GM23338 (cell line): ENCODE data around the gene OPRL1. TPM values are rescaled to one million over a fixed set of nuclear protein-coding genes. Genes with fewer than 3 reads are reported as not detected.
"Not testable (repeated sequence)": the region's sequence is repeated elsewhere in the genome, so short reads cannot be mapped to it uniquely, and the experiment has no call there.

Source experiments
- ATAC-seq: fragments of 200-7000 bp; cut with Tn5 transposase; 3 replicates; pipeline ENCODE4 v1.9.1; 2020
- DNase-seq: peaks from one replicate; pipeline ENCODE4 v3.0.0-alpha.2; 2015; ENCODE audit warnings: low spot score
- H2AFZ ChIP-seq: fragments of 200-600 bp; sonication (generic); 2 replicates; pipeline ENCODE4 v1.8.0; 2016; ENCODE audit warnings: antibody characterized with exemption, mild to moderate bottlenecking, moderate library complexity
- H3F3A ChIP-seq: fragments of 200-600 bp; sonication (generic); replicated peaks from 2 replicates; pipeline ENCODE4 v1.8.0; 2017; ENCODE audit warnings: antibody characterized with exemption, mixed run types, low read depth
- H3K27ac ChIP-seq: fragments of 200-600 bp; sonication (generic); 2 replicates; pipeline ENCODE4 v1.6.1; 2016; ENCODE audit warnings: low read depth
- H3K27me3 ChIP-seq: fragments of 200-600 bp; sonication (generic); 2 replicates; pipeline ENCODE4 v1.8.0; 2016; ENCODE audit warnings: mild to moderate bottlenecking, mixed run types, moderate library complexity; ENCODE audit not compliant: insufficient read depth
- H3K36me3 ChIP-seq: fragments of 200-600 bp; sonication (generic); 2 replicates; pipeline ENCODE4 v1.8.0; 2016; ENCODE audit warnings: mild to moderate bottlenecking; ENCODE audit not compliant: insufficient read depth
- H3K4me1 ChIP-seq: fragments of 200-600 bp; sonication (generic); 2 replicates; pipeline ENCODE4 v1.8.0; 2016; ENCODE audit warnings: mild to moderate bottlenecking, moderate library complexity; ENCODE audit not compliant: insufficient read depth
- H3K4me2 ChIP-seq: fragments of 200-600 bp; sonication (generic); 2 replicates; pipeline ENCODE4 v1.7.1; 2017; ENCODE audit warnings: mixed run types
- H3K4me3 ChIP-seq: fragments of 200-600 bp; sonication (generic); 2 replicates; pipeline ENCODE4 v1.6.1; 2016; ENCODE audit warnings: mixed run types
- H3K79me2 ChIP-seq: fragments of 200-600 bp; sonication (generic); replicated peaks from 2 replicates; pipeline ENCODE4 v1.8.0; 2017; ENCODE audit warnings: mild to moderate bottlenecking; ENCODE audit not compliant: insufficient read depth
- H3K9me2 ChIP-seq: fragments of 200-600 bp; sonication (generic); 2 replicates; pipeline ENCODE4 v1.8.0; 2017; ENCODE audit not compliant: insufficient read depth
- H4K20me1 ChIP-seq: fragments of 200-600 bp; sonication (generic); replicated peaks from 2 replicates; pipeline ENCODE4 v1.8.0; 2017; ENCODE audit warnings: mild to moderate bottlenecking; ENCODE audit not compliant: insufficient read depth
- H3K27ac Mint-ChIP-seq: 2 replicates; pipeline ENCODE4 v1.8.0; 2020; ENCODE audit warnings: inconsistent platforms, mild to moderate bottlenecking, moderate library complexity, mixed read lengths
- H3K27me3 Mint-ChIP-seq: 3 replicates; pipeline ENCODE4 v1.8.0; 2022; ENCODE audit warnings: low read depth, mild to moderate bottlenecking, moderate library complexity, mixed read lengths, inconsistent platforms; ENCODE audit not compliant: insufficient read depth, poor library complexity
- H3K36me3 Mint-ChIP-seq: 3 replicates; pipeline ENCODE4 v1.8.0; 2021; ENCODE audit warnings: low read depth, mild to moderate bottlenecking, inconsistent platforms, moderate library complexity, mixed read lengths
- H3K4me1 Mint-ChIP-seq: 3 replicates; pipeline ENCODE4 v1.8.0; 2020; ENCODE audit warnings: mild to moderate bottlenecking, inconsistent platforms, mixed read lengths
- H3K4me3 Mint-ChIP-seq: 3 replicates; pipeline ENCODE4 v1.8.0; 2021; ENCODE audit warnings: moderate library complexity, mild to moderate bottlenecking, inconsistent platforms, mixed read lengths
- H3K9me3 Mint-ChIP-seq: 3 replicates; pipeline ENCODE4 v1.8.0; 2020; ENCODE audit warnings: moderate library complexity, mild to moderate bottlenecking, inconsistent platforms, mixed read lengths
- CREB1 ChIP-seq: fragments of 250-450 bp; sonication (Bioruptor Pico); IDR thresholded peaks from 2 replicates; pipeline ENCODE4 v1.5.0; 2020; ENCODE audit warnings: low read depth, mild to moderate bottlenecking, moderate library complexity
- EZH2 ChIP-seq: fragments of 200-600 bp; sonication (generic); IDR thresholded peaks from one replicate; pipeline ENCODE4 v1.8.0; 2017; ENCODE audit warnings: antibody characterized with exemption, mild to moderate bottlenecking, low read depth; ENCODE audit not compliant: unreplicated experiment
- EZH2phosphoT487 ChIP-seq: fragments of 200-600 bp; sonication (generic); IDR thresholded peaks from one replicate; pipeline ENCODE4 v1.8.1; 2018; ENCODE audit warnings: antibody characterized with exemption; ENCODE audit not compliant: unreplicated experiment
- JUNB ChIP-seq: IDR thresholded peaks from one replicate; pipeline ENCODE4 v1.6.1; 2016; ENCODE audit warnings: antibody characterized with exemption; ENCODE audit not compliant: unreplicated experiment
- NANOG ChIP-seq: IDR thresholded peaks from 2 replicates; pipeline ENCODE4 v1.6.1; 2016; ENCODE audit warnings: antibody characterized with exemption, borderline replicate concordance
- STAT1 ChIP-seq: IDR thresholded peaks from one replicate; pipeline ENCODE4 v1.6.1; 2016; ENCODE audit warnings: antibody characterized with exemption; ENCODE audit not compliant: unreplicated experiment
- ZNF114 ChIP-seq: fragments of 250-450 bp; sonication (Bioruptor Pico); IDR thresholded peaks from 2 replicates; pipeline ENCODE4 v1.5.0; 2020; ENCODE audit warnings: mild to moderate bottlenecking, moderate library complexity
- polyA plus RNA-seq: library from polyadenylated mRNA; unstranded; fragments of >200 nt; fragmentation: Nextera tagmentation; extraction: Ambion mirVana; gene quantifications from 2 replicates; pipeline ENCODE4 v1.2.1, GENCODE V29; 2016
- total RNA-seq: library from RNA; depleted of rRNA; stranded (reverse); fragments of >200 nt; shearing (Covaris generic); gene quantifications from 2 replicates; pipeline ENCODE4 v1.2.3, GENCODE V29; 2014
- TF ChIP-seq, protein P1 (sequence below): IDR thresholded peaks from 2 replicates; pipeline ENCODE4 v1.6.1; 2016; ENCODE audit warnings: antibody characterized with exemption
- TF ChIP-seq, protein P2 (sequence below): IDR thresholded peaks from one replicate; pipeline ENCODE4 v1.6.1; 2018; ENCODE audit warnings: antibody characterized with exemption; ENCODE audit not compliant: unreplicated experiment
- TF ChIP-seq, protein P3 (sequence below), 2 experiments: fragments of 200-600 bp in 1 of 2; sonication (generic) in 1 of 2; conservative IDR thresholded peaks; 2 replicates each; pipeline versions ENCODE4 v1.5.1 to v1.6.1; 2016 to 2017; ENCODE audit warnings: antibody characterized with exemption in 2 of 2, low read depth in 2 of 2, mild to moderate bottlenecking in 2 of 2, moderate library complexity in 1 of 2

OPRL1 gene
- total and polyA plus RNA-seq, 2 experiments from 2014 or later = 0.27 to 1.1 TPM

DNA sequence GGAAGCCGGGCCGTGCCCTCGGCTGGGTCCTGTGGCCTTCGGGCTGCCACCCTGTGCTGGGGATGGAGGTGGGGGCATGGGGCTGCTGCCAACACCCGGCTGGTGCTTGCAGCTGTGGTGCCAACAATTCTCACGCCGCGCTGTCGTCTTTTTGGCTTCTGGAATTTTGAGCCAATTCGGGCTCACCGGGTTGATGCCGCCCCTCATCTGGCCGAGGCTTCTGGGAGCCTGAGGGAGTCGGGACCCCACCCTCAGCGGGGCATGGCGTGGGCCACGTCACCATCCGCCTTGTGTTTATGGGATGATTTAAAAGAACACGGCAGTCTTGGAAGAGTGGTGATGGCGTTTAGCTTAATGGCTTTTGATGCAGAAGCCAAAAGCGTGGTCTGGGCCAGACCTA lies 36.1 kb downstream of the OPRL1 start (continued):
- TF ChIP-seq CREB1 (CRISPR knock-in tag) (no peak), JUNB (no peak), ZNF114 (CRISPR knock-in tag) (no peak), NANOG (no peak), EZH2 (no peak)
- TF ChIP-seq, protein P1, sequence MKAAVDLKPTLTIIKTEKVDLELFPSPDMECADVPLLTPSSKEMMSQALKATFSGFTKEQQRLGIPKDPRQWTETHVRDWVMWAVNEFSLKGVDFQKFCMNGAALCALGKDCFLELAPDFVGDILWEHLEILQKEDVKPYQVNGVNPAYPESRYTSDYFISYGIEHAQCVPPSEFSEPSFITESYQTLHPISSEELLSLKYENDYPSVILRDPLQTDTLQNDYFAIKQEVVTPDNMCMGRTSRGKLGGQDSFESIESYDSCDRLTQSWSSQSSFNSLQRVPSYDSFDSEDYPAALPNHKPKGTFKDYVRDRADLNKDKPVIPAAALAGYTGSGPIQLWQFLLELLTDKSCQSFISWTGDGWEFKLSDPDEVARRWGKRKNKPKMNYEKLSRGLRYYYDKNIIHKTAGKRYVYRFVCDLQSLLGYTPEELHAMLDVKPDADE = no peak

DNA sequence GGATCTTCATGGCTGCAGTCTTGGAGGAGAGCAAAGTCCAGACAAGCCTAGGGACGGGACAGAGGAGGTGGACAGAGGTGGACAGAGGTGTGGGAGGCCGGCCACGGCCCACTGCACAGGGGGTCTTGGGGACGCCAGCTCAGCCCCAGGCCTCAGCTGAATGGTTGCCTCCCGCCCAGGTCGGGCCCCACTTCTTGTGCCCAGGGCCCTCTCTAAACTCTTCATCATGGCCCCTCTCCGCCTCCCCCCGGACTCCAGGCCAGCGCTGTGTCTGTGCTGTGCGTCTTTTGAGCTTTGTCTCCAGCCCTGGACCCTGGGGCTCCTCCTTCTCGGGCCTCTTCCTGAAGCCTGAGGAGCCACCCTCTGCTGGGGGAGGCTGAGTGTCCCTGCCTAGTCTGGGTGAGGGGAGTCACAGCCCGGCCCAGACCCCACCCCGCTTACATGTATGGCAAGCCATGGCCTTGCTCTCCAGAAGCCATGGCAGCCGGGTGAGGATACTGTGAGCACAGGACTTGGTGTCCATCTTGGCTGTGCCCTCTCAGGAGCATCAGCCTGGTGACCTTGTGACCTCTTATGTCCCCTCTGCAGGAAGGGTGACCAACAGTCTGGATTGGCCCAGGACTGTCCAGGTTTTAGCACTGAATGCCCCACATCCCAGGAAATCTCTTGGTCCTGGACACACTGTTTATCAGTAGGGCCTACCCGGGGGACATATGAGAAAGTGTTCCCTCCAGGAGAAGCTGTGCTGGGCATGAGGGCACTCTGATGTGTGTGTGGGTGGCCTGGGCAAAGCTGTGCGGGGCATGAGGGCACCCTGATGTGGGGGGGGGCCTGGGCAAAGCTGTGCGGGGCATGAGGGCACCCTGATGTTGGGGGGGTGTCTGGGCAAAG lies 36.9 kb downstream of the OPRL1 start:
- ATAC-seq = no peak
- Mint-ChIP-seq H3K27ac (no peak overlapping the region), H3K4me1 (peaks cover 4% of the 10 kb centered on the region; the same call in 2 of the 3 replicates), H3K27me3 (peaks cover 15% of the 10 kb centered on the region), H3K4me3 (no peak overlapping the region), H3K36me3 (no peaks in the 10 kb centered on the region), H3K9me3 (no peaks in the 10 kb centered on the region)
- no peaks in the 10 kb centered on the region for H4K20me1 ChIP-seq
- H3K27me3 ChIP-seq = no peaks in the 10 kb centered on the region
- H3K4me3 ChIP-seq = no peak overlapping the region
- DNase-seq = peak; percentile 0
- no peaks in the 10 kb centered on the region for H3K79me2 ChIP-seq
- H3K9me2 ChIP-seq = no peaks in the 10 kb centered on the region
- H3K4me1 ChIP-seq = no peaks in the 10 kb centered on the region; the same call in 1 of the 2 replicates
- TF ChIP-seq JUNB = no peak
- no peak for TF ChIP-seq CREB1 (CRISPR knock-in tag)
- TF ChIP-seq ZNF114 (CRISPR knock-in tag) = no peak
- no peak for TF ChIP-seq EZH2
- TF ChIP-seq, protein P2, sequence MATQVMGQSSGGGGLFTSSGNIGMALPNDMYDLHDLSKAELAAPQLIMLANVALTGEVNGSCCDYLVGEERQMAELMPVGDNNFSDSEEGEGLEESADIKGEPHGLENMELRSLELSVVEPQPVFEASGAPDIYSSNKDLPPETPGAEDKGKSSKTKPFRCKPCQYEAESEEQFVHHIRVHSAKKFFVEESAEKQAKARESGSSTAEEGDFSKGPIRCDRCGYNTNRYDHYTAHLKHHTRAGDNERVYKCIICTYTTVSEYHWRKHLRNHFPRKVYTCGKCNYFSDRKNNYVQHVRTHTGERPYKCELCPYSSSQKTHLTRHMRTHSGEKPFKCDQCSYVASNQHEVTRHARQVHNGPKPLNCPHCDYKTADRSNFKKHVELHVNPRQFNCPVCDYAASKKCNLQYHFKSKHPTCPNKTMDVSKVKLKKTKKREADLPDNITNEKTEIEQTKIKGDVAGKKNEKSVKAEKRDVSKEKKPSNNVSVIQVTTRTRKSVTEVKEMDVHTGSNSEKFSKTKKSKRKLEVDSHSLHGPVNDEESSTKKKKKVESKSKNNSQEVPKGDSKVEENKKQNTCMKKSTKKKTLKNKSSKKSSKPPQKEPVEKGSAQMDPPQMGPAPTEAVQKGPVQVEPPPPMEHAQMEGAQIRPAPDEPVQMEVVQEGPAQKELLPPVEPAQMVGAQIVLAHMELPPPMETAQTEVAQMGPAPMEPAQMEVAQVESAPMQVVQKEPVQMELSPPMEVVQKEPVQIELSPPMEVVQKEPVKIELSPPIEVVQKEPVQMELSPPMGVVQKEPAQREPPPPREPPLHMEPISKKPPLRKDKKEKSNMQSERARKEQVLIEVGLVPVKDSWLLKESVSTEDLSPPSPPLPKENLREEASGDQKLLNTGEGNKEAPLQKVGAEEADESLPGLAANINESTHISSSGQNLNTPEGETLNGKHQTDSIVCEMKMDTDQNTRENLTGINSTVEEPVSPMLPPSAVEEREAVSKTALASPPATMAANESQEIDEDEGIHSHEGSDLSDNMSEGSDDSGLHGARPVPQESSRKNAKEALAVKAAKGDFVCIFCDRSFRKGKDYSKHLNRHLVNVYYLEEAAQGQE = no peak
- TF ChIP-seq, protein P1 = no peak
- no peak for TF ChIP-seq EZH2phosphoT487
- no peak for TF ChIP-seq NANOG
- TF ChIP-seq STAT1 = no peak
- TF ChIP-seq, protein P3, sequence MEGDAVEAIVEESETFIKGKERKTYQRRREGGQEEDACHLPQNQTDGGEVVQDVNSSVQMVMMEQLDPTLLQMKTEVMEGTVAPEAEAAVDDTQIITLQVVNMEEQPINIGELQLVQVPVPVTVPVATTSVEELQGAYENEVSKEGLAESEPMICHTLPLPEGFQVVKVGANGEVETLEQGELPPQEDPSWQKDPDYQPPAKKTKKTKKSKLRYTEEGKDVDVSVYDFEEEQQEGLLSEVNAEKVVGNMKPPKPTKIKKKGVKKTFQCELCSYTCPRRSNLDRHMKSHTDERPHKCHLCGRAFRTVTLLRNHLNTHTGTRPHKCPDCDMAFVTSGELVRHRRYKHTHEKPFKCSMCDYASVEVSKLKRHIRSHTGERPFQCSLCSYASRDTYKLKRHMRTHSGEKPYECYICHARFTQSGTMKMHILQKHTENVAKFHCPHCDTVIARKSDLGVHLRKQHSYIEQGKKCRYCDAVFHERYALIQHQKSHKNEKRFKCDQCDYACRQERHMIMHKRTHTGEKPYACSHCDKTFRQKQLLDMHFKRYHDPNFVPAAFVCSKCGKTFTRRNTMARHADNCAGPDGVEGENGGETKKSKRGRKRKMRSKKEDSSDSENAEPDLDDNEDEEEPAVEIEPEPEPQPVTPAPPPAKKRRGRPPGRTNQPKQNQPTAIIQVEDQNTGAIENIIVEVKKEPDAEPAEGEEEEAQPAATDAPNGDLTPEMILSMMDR (conservative IDR thresholded peaks at IDR 0.05; ENCODE audit: low read depth in 2 of 2) = no peak
- no peaks in the 10 kb centered on the region for H3F3A ChIP-seq
- no peak overlapping the region for H2AFZ ChIP-seq
- H3K27ac ChIP-seq = no peak overlapping the region
- no peak overlapping the region for H3K4me2 ChIP-seq
- no peaks in the 10 kb centered on the region for H3K36me3 ChIP-seq

DNA sequence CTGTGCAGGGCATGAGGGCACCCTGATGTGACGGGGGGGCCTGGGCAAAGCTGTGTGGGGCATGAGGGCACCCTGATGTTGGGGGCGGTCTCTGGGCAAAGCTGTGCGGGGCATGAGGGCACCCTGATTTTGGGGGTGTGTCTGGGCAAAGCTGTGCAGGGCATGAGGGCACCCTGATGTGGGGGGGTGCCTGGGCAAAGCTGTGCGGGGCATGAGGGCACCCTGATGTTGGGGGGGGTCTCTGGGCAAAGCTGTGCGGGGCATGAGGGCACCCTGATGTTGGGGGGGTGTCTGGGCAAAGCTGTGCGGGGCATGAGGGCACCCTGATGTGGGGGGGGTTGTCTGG lies 37.5 kb downstream of the OPRL1 start:
- H3K27me3 ChIP-seq = not testable (repeated sequence)

More for the DNA sequence above, 37.5 kb downstream of the OPRL1 start:
- not testable (repeated sequence) for H2AFZ ChIP-seq, H3K36me3 Mint-ChIP-seq, H3K36me3 ChIP-seq, H3K4me1 Mint-ChIP-seq, DNase-seq, H3K9me3 Mint-ChIP-seq, H3K27ac Mint-ChIP-seq, H3F3A ChIP-seq, ATAC-seq, H3K9me2 ChIP-seq, H3K27ac ChIP-seq, H3K79me2 ChIP-seq, H3K4me3 Mint-ChIP-seq, H4K20me1 ChIP-seq, H3K4me2 ChIP-seq, H3K4me3 ChIP-seq, H3K4me1 ChIP-seq
- peaks cover 15% of the 10 kb centered on the region for H3K27me3 Mint-ChIP-seq
